ENCODE measurements around the gene OTOP2. TPM values are rescaled to one million over a fixed set of nuclear protein-coding genes. Genes with fewer than 3 reads are reported as not detected.

OTOP2 gene
- total RNA-seq, 1 donor from 2014 or later: not detected

GRCh38 chr17:74922172-74922571 is 1.9 kb upstream of the OTOP2 start:
- Histone ChIP-seq H3K36me3 (ENCODE audit: control insufficient read depth in 3 of 3, insufficient read depth in 3 of 3, low read length in 3 of 3) (no peaks in the 10 kb centered on the region), H3K4me3 (ENCODE audit: low read length in 3 of 3) (no peak overlapping the region), H3K27me3 (ENCODE audit: control insufficient read depth in 3 of 3, insufficient read depth in 3 of 3, low read length in 3 of 3) (peaks cover 61 to 84% (median 74%) of the 10 kb centered on the region in 3 donors), H3K4me1 (ENCODE audit: control insufficient read depth in 3 of 3, insufficient read depth in 3 of 3, low read length in 3 of 3) (peaks cover 3 to 11% (median 6%) of the 10 kb centered on the region in 3 donors), H3K9me3 (ENCODE audit: control insufficient read depth in 3 of 3, low read length in 3 of 3) (no peaks in the 10 kb centered on the region), H3K27ac (ENCODE audit: low read depth, low read length) (no peak overlapping the region), H3K9ac (ENCODE audit: low read depth in 1 of 3, low read length in 3 of 3) (no peak overlapping the region)

GRCh38 chr17:74922694-74923537 is 1.2 kb upstream of the OTOP2 start, which contains the start of gene USH1G:
Gene USH1G, minus strand, starts transcription at chr17:74923255. Its CDS starts 182 bp downstream, at chr17:74923073.
- no peak within 1 kb of the TSS for H3K27ac ChIP-seq (ENCODE audit: low read depth, low read length)
- peaks cover 67 to 84% (median 73%) of the 10 kb centered on the region in 3 donors for H3K27me3 ChIP-seq (ENCODE audit: control insufficient read depth in 3 of 3, insufficient read depth in 3 of 3, low read length in 3 of 3)
- no peak within 1 kb of the TSS for H3K9ac ChIP-seq (ENCODE audit: low read depth in 1 of 3, low read length in 3 of 3)

GRCh38 chr17:74923538-74924249 is 379 bp upstream of the OTOP2 start:
- Histone ChIP-seq H3K4me3 (ENCODE audit: low read length in 3 of 3) (no peak overlapping the region), H3K9ac (ENCODE audit: low read depth in 1 of 3, low read length in 3 of 3) (no peak overlapping the region), H3K27ac (ENCODE audit: low read depth, low read length) (no peak overlapping the region), H3K36me3 (ENCODE audit: control insufficient read depth in 3 of 3, insufficient read depth in 3 of 3, low read length in 3 of 3) (no peaks in the 10 kb centered on the region), H3K27me3 (ENCODE audit: control insufficient read depth in 3 of 3, insufficient read depth in 3 of 3, low read length in 3 of 3) (peaks cover 68 to 83% (median 68%) of the 10 kb centered on the region in 3 donors), H3K4me1 (ENCODE audit: control insufficient read depth in 3 of 3, insufficient read depth in 3 of 3, low read length in 3 of 3) (peaks cover 3 to 11% (median 6%) of the 10 kb centered on the region in 3 donors), H3K9me3 (ENCODE audit: control insufficient read depth in 3 of 3, low read length in 3 of 3) (no peaks in the 10 kb centered on the region)

More at GRCh38 chr17:74922694-74923537, 1.2 kb upstream of the OTOP2 start, which contains the start of gene USH1G:
- Histone ChIP-seq H3K36me3 (ENCODE audit: control insufficient read depth in 3 of 3, insufficient read depth in 3 of 3, low read length in 3 of 3) (no peaks in the 10 kb centered on the region), H3K4me1 (ENCODE audit: control insufficient read depth in 3 of 3, insufficient read depth in 3 of 3, low read length in 3 of 3) (peaks cover 3 to 11% (median 6%) of the 10 kb centered on the region in 3 donors), H3K4me3 (ENCODE audit: low read length in 3 of 3) (no peak within 1 kb of the TSS), H3K9me3 (ENCODE audit: control insufficient read depth in 3 of 3, low read length in 3 of 3) (no peaks in the 10 kb centered on the region)

GRCh38 chr17:74925242-74925641 is 1.2 kb downstream of the OTOP2 start:
- Histone ChIP-seq H3K9me3 (ENCODE audit: control insufficient read depth in 3 of 3, low read length in 3 of 3) (no peaks in the 10 kb centered on the region), H3K27ac (ENCODE audit: low read depth, low read length) (no peak overlapping the region), H3K27me3 (ENCODE audit: control insufficient read depth in 3 of 3, insufficient read depth in 3 of 3, low read length in 3 of 3) (peaks cover 59 to 71% (median 68%) of the 10 kb centered on the region in 3 donors), H3K4me3 (ENCODE audit: low read length in 3 of 3) (no peak overlapping the region), H3K4me1 (ENCODE audit: control insufficient read depth in 3 of 3, insufficient read depth in 3 of 3, low read length in 3 of 3) (peaks cover 3 to 11% (median 6%) of the 10 kb centered on the region in 3 donors), H3K9ac (ENCODE audit: low read depth in 1 of 3, low read length in 3 of 3) (no peak overlapping the region), H3K36me3 (ENCODE audit: control insufficient read depth in 3 of 3, insufficient read depth in 3 of 3, low read length in 3 of 3) (no peaks in the 10 kb centered on the region)

- Histone ChIP-seq H3K9me3 (ENCODE audit: control insufficient read depth in 3 of 3, low read length in 3 of 3) (no peaks in the 10 kb centered on the region), H3K27ac (ENCODE audit: low read depth, low read length) (no peak overlapping the region), H3K36me3 (ENCODE audit: control insufficient read depth in 3 of 3, insufficient read depth in 3 of 3, low read length in 3 of 3) (no peaks in the 10 kb centered on the region), H3K4me3 (ENCODE audit: low read length in 3 of 3) (no peak overlapping the region), H3K27me3 (ENCODE audit: control insufficient read depth in 3 of 3, insufficient read depth in 3 of 3, low read length in 3 of 3) (peaks cover 48 to 71% (median 62%) of the 10 kb centered on the region in 3 donors), H3K4me1 (ENCODE audit: control insufficient read depth in 3 of 3, insufficient read depth in 3 of 3, low read length in 3 of 3) (peaks cover 2 to 6% (median 6%) of the 10 kb centered on the region in 3 donors), H3K9ac (ENCODE audit: low read depth in 1 of 3, low read length in 3 of 3) (no peak overlapping the region)
Observed at GRCh38 chr17:74928786-74929185, 4.7 kb downstream of the OTOP2 start.

GRCh38 chr17:74930535-74931036 is 6.5 kb downstream of the OTOP2 start:
- H3K4me1 ChIP-seq (ENCODE audit: control insufficient read depth in 3 of 3, insufficient read depth in 3 of 3, low read length in 3 of 3): no peaks in the 10 kb centered on the region
- no peak overlapping the region for H3K9ac ChIP-seq (ENCODE audit: low read depth in 1 of 3, low read length in 3 of 3)
- no peak overlapping the region for H3K27ac ChIP-seq (ENCODE audit: low read depth, low read length)
- no peak overlapping the region for H3K4me3 ChIP-seq (ENCODE audit: low read length in 3 of 3)
- H3K9me3 ChIP-seq (ENCODE audit: control insufficient read depth in 3 of 3, low read length in 3 of 3): no peaks in the 10 kb centered on the region
- peaks cover 41 to 67% (median 56%) of the 10 kb centered on the region in 3 donors for H3K27me3 ChIP-seq (ENCODE audit: control insufficient read depth in 3 of 3, insufficient read depth in 3 of 3, low read length in 3 of 3)
- H3K36me3 ChIP-seq (ENCODE audit: control insufficient read depth in 3 of 3, insufficient read depth in 3 of 3, low read length in 3 of 3): no peaks in the 10 kb centered on the region

- no peak overlapping the region for H3K27ac ChIP-seq (ENCODE audit: low read depth, low read length)
- H3K27me3 ChIP-seq (ENCODE audit: control insufficient read depth in 3 of 3, insufficient read depth in 3 of 3, low read length in 3 of 3): peaks cover 59 to 82% (median 72%) of the 10 kb centered on the region in 3 donors
- H3K9me3 ChIP-seq (ENCODE audit: control insufficient read depth in 3 of 3, low read length in 3 of 3): no peaks in the 10 kb centered on the region
- H3K4me3 ChIP-seq (ENCODE audit: low read length in 3 of 3): no peak overlapping the region
- H3K9ac ChIP-seq (ENCODE audit: low read depth in 1 of 3, low read length in 3 of 3): no peak overlapping the region
- H3K4me1 ChIP-seq (ENCODE audit: control insufficient read depth in 3 of 3, insufficient read depth in 3 of 3, low read length in 3 of 3): no peaks in the 10 kb centered on the region
- H3K36me3 ChIP-seq (ENCODE audit: control insufficient read depth in 3 of 3, insufficient read depth in 3 of 3, low read length in 3 of 3): no peaks in the 10 kb centered on the region
Observed at GRCh38 chr17:74935048-74935447, 11.0 kb downstream of the OTOP2 start.

- Histone ChIP-seq H3K9me3 (ENCODE audit: control insufficient read depth in 3 of 3, low read length in 3 of 3) (no peaks in the 10 kb centered on the region), H3K9ac (ENCODE audit: low read depth in 1 of 3, low read length in 3 of 3) (no peak within 1 kb of the TSS), H3K4me1 (ENCODE audit: control insufficient read depth in 3 of 3, insufficient read depth in 3 of 3, low read length in 3 of 3) (no peaks in the 10 kb centered on the region), H3K36me3 (ENCODE audit: control insufficient read depth in 3 of 3, insufficient read depth in 3 of 3, low read length in 3 of 3) (no peaks in the 10 kb centered on the region), H3K4me3 (ENCODE audit: low read length in 3 of 3) (no peak within 1 kb of the TSS), H3K27me3 (ENCODE audit: control insufficient read depth in 3 of 3, insufficient read depth in 3 of 3, low read length in 3 of 3) (peaks cover 63 to 81% (median 70%) of the 10 kb centered on the region in 3 donors), H3K27ac (ENCODE audit: low read depth, low read length) (no peak within 1 kb of the TSS)
Observed at GRCh38 chr17:74935585-74936469, 11.8 kb downstream of the OTOP2 start, which contains the start of gene OTOP3. Gene OTOP3, plus strand, starts transcription at chr17:74935898. Its CDS starts 24 bp downstream, at chr17:74935922.

- Histone ChIP-seq H3K27ac (ENCODE audit: low read depth, low read length) (no peak overlapping the region), H3K9ac (ENCODE audit: low read depth in 1 of 3, low read length in 3 of 3) (no peak overlapping the region), H3K36me3 (ENCODE audit: control insufficient read depth in 3 of 3, insufficient read depth in 3 of 3, low read length in 3 of 3) (no peaks in the 10 kb centered on the region), H3K9me3 (ENCODE audit: control insufficient read depth in 3 of 3, low read length in 3 of 3) (no peaks in the 10 kb centered on the region), H3K4me3 (ENCODE audit: low read length in 3 of 3) (no peak overlapping the region), H3K27me3 (ENCODE audit: control insufficient read depth in 3 of 3, insufficient read depth in 3 of 3, low read length in 3 of 3) (peaks cover 59 to 81% (median 71%) of the 10 kb centered on the region in 3 donors), H3K4me1 (ENCODE audit: control insufficient read depth in 3 of 3, insufficient read depth in 3 of 3, low read length in 3 of 3) (no peaks in the 10 kb centered on the region)
Observed at GRCh38 chr17:74936470-74936799, 12.4 kb downstream of the OTOP2 start.
